ENCODE data around the gene PIP5K1B.
"Not testable (repeated sequence)": the region's sequence is repeated elsewhere in the genome, so short reads cannot be mapped to it uniquely, and the experiment has no call there.

GRCh38 chr9:68986949-68987348 is 281.9 kb downstream of the PIP5K1B start:
- TF ChIP-seq POLR2A, CTCF, EP300, POLR2AphosphoS5 (IDR thresholded peaks at IDR 0.05): not testable (repeated sequence)
